ENCODE measurements around the gene PLEKHG4. TPM values are rescaled to one million over a fixed set of nuclear protein-coding genes. Genes with fewer than 3 reads are reported as not detected.

The PLEKHG4 gene
- total RNA-seq, 2 donors from 2014 or later, result 7.7 to 57.8 TPM

DNA sequence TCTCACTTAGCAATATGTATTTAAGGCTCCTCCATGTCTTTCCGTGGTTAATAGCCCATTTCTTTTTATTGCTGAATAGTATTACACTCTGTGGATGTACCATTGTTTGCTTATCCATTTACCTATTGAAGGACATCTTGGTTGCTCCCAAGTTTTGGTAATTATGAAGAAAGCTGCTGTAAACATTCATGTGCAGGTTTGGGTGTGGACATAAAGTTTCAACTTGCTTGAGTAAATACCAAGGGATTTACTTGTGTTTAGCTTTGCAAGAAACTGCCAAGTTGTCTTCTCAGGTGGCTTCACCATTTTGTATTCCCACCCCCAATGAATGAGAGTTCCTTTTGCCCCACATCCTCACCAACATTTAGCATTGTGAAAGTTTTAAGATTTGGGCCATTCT, 56.8 kb downstream of the PLEKHG4 start:
- no peaks in the 10 kb centered on the region for H3K27me3 ChIP-seq (replicated peaks; ENCODE audit: insufficient read depth)
- H3K36me3 ChIP-seq, result no peaks in the 10 kb centered on the region
- no peaks in the 10 kb centered on the region for H3K4me1 ChIP-seq (replicated peaks)
- H3K4me3 ChIP-seq, result no peak overlapping the region
- H3K27ac ChIP-seq, result no peak overlapping the region
- intact Hi-C loops (cut with DNase I), result no loop called here
- TF ChIP-seq POLR2AphosphoS5 (IDR thresholded peaks at IDR 0.05) (peak; percentile 37), POLR2A (IDR thresholded peaks at IDR 0.05) (no peak)
- no peak for DNase-seq (ENCODE audit: low spot score)
- 52% methylated on average over 1 of the region's 1 CpG for WGBS
- no peaks in the 10 kb centered on the region for H3K9me3 ChIP-seq

DNA sequence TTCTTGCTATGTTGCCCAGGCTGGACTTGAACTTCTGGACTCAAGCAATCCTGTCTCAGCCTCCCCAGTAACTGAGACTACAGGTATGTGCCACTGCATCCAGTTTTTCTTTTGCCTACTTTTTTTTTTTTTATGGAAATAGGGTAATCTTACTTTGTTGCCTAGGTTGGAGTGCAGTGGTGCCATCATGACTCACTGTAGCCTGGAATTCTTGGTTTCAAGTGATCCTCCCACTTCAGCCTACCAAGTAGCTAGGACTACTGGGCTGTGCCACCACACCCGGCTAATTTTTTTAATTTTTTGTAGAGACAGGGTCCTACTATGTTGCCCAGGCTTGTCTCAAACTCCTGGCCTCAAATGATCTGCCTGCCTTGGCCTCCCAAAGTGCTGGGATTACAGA, 57.3 kb downstream of the PLEKHG4 start:
- Histone ChIP-seq H3K9me3 (no peaks in the 10 kb centered on the region), H3K27ac (no peak overlapping the region), H3K36me3 (no peaks in the 10 kb centered on the region), H3K4me3 (no peak overlapping the region), H3K4me1 (replicated peaks) (no peaks in the 10 kb centered on the region), H3K27me3 (replicated peaks; ENCODE audit: insufficient read depth) (no peaks in the 10 kb centered on the region)
- TF ChIP-seq, protein P1, sequence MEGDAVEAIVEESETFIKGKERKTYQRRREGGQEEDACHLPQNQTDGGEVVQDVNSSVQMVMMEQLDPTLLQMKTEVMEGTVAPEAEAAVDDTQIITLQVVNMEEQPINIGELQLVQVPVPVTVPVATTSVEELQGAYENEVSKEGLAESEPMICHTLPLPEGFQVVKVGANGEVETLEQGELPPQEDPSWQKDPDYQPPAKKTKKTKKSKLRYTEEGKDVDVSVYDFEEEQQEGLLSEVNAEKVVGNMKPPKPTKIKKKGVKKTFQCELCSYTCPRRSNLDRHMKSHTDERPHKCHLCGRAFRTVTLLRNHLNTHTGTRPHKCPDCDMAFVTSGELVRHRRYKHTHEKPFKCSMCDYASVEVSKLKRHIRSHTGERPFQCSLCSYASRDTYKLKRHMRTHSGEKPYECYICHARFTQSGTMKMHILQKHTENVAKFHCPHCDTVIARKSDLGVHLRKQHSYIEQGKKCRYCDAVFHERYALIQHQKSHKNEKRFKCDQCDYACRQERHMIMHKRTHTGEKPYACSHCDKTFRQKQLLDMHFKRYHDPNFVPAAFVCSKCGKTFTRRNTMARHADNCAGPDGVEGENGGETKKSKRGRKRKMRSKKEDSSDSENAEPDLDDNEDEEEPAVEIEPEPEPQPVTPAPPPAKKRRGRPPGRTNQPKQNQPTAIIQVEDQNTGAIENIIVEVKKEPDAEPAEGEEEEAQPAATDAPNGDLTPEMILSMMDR (IDR thresholded peaks at IDR 0.05), result no peak
- TF ChIP-seq POLR2A (IDR thresholded peaks at IDR 0.05), result no peak
- TF ChIP-seq POLR2AphosphoS5 (IDR thresholded peaks at IDR 0.05), result no peak
- DNase-seq (ENCODE audit: low spot score), result no peak
- 85% methylated on average over 1 of the region's 1 CpG for whole genome bisulfite sequencing
- intact Hi-C loops (cut with DNase I), result no loop called here

Other genes with a start within 250 kb of the PLEKHG4 start
- gene PHAF1, start 169.6 kb upstream of the PLEKHG4 start, total RNA-seq, result 10 to 100 TPM; 30.1 to 31.9 TPM
- 10 to 100 TPM; 32.1 to 37.3 TPM for gene B3GNT9, start 128.5 kb upstream of the PLEKHG4 start, total RNA-seq
- gene TRADD, start 119.6 kb upstream of the PLEKHG4 start, total RNA-seq, result 10 to 100 TPM; 33.3 to 56.3 TPM
- gene FBXL8, start 119.6 kb upstream of the PLEKHG4 start, total RNA-seq, result 100 to 1,000 TPM in 1 of 2 donors, 10 to 100 TPM in 1; 67.9 to 124 TPM
- gene HSF4, start 114.8 kb upstream of the PLEKHG4 start, total RNA-seq, result 100 to 1,000 TPM; 109 to 137 TPM
- 100 to 1,000 TPM in 1 of 2 donors, 10 to 100 TPM in 1; 60.8 to 129 TPM for gene NOL3, start 109.0 kb upstream of the PLEKHG4 start, total RNA-seq
- gene MATCAP1, start 95.6 kb upstream of the PLEKHG4 start, total RNA-seq, result 10 to 100 TPM; 13.9 to 28.9 TPM
- 1 to 10 TPM; 1.1 to 8.2 TPM for gene EXOC3L1, start 89.4 kb upstream of the PLEKHG4 start, total RNA-seq
- 100 to 1,000 TPM in 1 of 2 donors, 10 to 100 TPM in 1; 91.6 to 105 TPM for gene E2F4, start 87.4 kb upstream of the PLEKHG4 start, total RNA-seq
- 10 to 100 TPM; 24.8 to 36.7 TPM for gene ELMO3, start 80.4 kb upstream of the PLEKHG4 start, total RNA-seq
- 10 to 100 TPM; 39.1 to 57.1 TPM for gene TMEM208, start 52.4 kb upstream of the PLEKHG4 start, total RNA-seq
- gene FHOD1, start 32.1 kb upstream of the PLEKHG4 start, total RNA-seq, result 10 to 100 TPM; 11.2 to 46.1 TPM
- 1 to 10 TPM in 1 of 2 donors, under 1 TPM in 1; 0.27 to 2.6 TPM for gene SLC9A5, start 30.6 kb upstream of the PLEKHG4 start, total RNA-seq
- 1 to 10 TPM in 1 of 2 donors, not detected in 1; 7.0 TPM for gene KCTD19, start 47.2 kb downstream of the PLEKHG4 start, total RNA-seq
- 1 to 10 TPM in 1 of 2 donors, not detected in 1; 4.6 TPM for gene LRRC36, start 47.3 kb downstream of the PLEKHG4 start, total RNA-seq
- 1 to 10 TPM; 3.4 to 10.0 TPM for gene TPPP3, start 114.0 kb downstream of the PLEKHG4 start, total RNA-seq
- gene ZDHHC1, start 136.9 kb downstream of the PLEKHG4 start, total RNA-seq, result 10 to 100 TPM; 20.3 to 69.8 TPM
- 10 to 100 TPM; 11.4 to 35.6 TPM for gene HSD11B2, start 151.6 kb downstream of the PLEKHG4 start, total RNA-seq
- 100 to 1,000 TPM in 1 of 2 donors, 10 to 100 TPM in 1; 98.3 to 138 TPM for gene ATP6V0D1, start 201.6 kb downstream of the PLEKHG4 start, total RNA-seq
- gene AGRP, start 204.0 kb downstream of the PLEKHG4 start, total RNA-seq, result 1 to 10 TPM in 1 of 2 donors, not detected in 1; 1.5 TPM
- gene RIPOR1, start 249.3 kb downstream of the PLEKHG4 start, total RNA-seq, result 100 to 1,000 TPM in 1 of 2 donors, 10 to 100 TPM in 1; 32.5 to 121 TPM